ENCODE results near the gene B3GALT4. TPM values are rescaled to one million over a fixed set of nuclear protein-coding genes. Genes with fewer than 3 reads are reported as not detected.

The B3GALT4 gene
- total RNA-seq, 1 experiment from 2014 or later, result 1.9 TPM

GRCh38 chr6:33288921-33289783 lies 12.2 kb downstream of the B3GALT4 start, which contains the start of the genes PFDN6 and WDR46:
PFDN6 (plus strand) TSS chr6:33289601; CDS start chr6:33289857, 256 bp downstream.
WDR46 (minus strand) TSS chr6:33289239; CDS start chr6:33289170, 69 bp downstream.
- ATAC-seq, result peak; percentile 94
- H2AFZ ChIP-seq (ENCODE audit: low read depth, low read length, poor library complexity, severe bottlenecking), result peak within 1 kb of the TSS; percentile 99
- no TSS peak for BruUV-seq (replicated peaks)
- H3K79me2 ChIP-seq (ENCODE audit: insufficient read depth, low read length), result peaks cover 53% of the 10 kb centered on the region
- H3K9ac ChIP-seq (ENCODE audit: low read length), result peak within 1 kb of the TSS; percentile 90
- ChIA-PET POLR2A (interaction anchor here (0.7 to 2.1 kb wide), 6 partner anchors 8 to 59 kb away, joined by 3 to 11 read pairs (median 10); partner anchors contain the start of genes B3GALT4, RPS18, VPS52 and ZBTB22), RAD21 (ENCODE audit: low non-redundant PET in 1 of 2, low total read pairs in 2 of 2, uncharacterized antibody in 2 of 2, unreplicated experiment in 2 of 2) (no interaction called here), CTCF (interaction anchor here (0.6 to 2.3 kb wide), 7 partner anchors 8 to 445 kb away, joined by 3 to 11 read pairs (median 5); partner anchors contain the start of genes B3GALT4 and RGL2)
- peak within 1 kb of the TSS; percentile 67 for H3K27ac ChIP-seq (ENCODE audit: low read depth, low read length)
- no peaks in the 10 kb centered on the region for H3K9me2 ChIP-seq (ENCODE audit: insufficient read depth)
- peak within 1 kb of the TSS; percentile 97 for H3K4me3 ChIP-seq (replicated peaks in 1 of 2; ENCODE audit: low read depth in 1 of 2, low read length in 2 of 2)
- H3K4me1 ChIP-seq (ENCODE audit: control insufficient read depth in 1 of 2, insufficient read depth in 2 of 2, low read length in 2 of 2), result peaks cover 10 to 15% of the 10 kb centered on the region in 2 experiments
- peak; percentile 83 for DNase-seq (ENCODE audit: low read depth, low spot score)
- peak within 1 kb of the TSS; percentile 96 for H3K4me2 ChIP-seq (ENCODE audit: low read length)
- no peaks in the 10 kb centered on the region for H4K20me1 ChIP-seq (ENCODE audit: insufficient read depth)
- H3K27me3 ChIP-seq (ENCODE audit: insufficient read depth, low read length), result no peaks in the 10 kb centered on the region
- H3K36me3 ChIP-seq (ENCODE audit: control insufficient read depth in 1 of 2, insufficient read depth in 2 of 2, low read length in 2 of 2), result peaks cover 27 to 34% of the 10 kb centered on the region in 2 experiments; a peak in 3 of 4 replicates
- no peaks in the 10 kb centered on the region for H3K9me3 ChIP-seq (ENCODE audit: control insufficient read depth in 1 of 2, insufficient read depth in 1 of 2, low read depth in 1 of 2, low read length in 2 of 2)
- intact Hi-C loops (cut with micrococcal nuclease), result loop anchor here (5.0 kb wide), 1 partner anchor 103 kb away; the partner anchor contains the start of gene KIFC1
- TF ChIP-seq CEBPB (IDR thresholded peaks at IDR 0.05; ENCODE audit: low read depth), result no peak
- peak; percentile 70 for TF ChIP-seq POLR2AphosphoS5 (IDR thresholded peaks at IDR 0.05; ENCODE audit: low read depth, low read length)
- TF ChIP-seq YY1 (IDR thresholded peaks at IDR 0.05; ENCODE audit: extremely low read depth, insufficient replicate concordance, low read depth, low read length), result peak; percentile 98
- peak; percentile 59 for TF ChIP-seq POLR2A (IDR thresholded peaks at IDR 0.05; ENCODE audit: borderline replicate concordance, extremely low read depth, insufficient read depth, insufficient read length)
- peak; percentile 59 for TF ChIP-seq ZBTB33 (IDR thresholded peaks at IDR 0.05; ENCODE audit: extremely low read depth, insufficient replicate concordance, low read length)

All from HCT116 (cell line).